Smooth muscle cell (in vitro differentiated cells): ENCODE data around the gene NKAIN2. TPM values are rescaled to one million over a fixed set of nuclear protein-coding genes. Genes with fewer than 3 reads are reported as not detected.

Experiments
- DNase-seq: peaks from one replicate; lab custom pipeline; 2025; ENCODE audit not compliant: unreplicated experiment; lab: John Stamatoyannopoulos, UW
- H2AFZ ChIP-seq: fragments of 200-600 bp; sonication (generic); 2 replicates; pipeline ENCODE4 v1.6.0; 2016; ENCODE audit warnings: antibody characterized with exemption, low read depth, mild to moderate bottlenecking
- H3F3A ChIP-seq: fragments of 200-600 bp; sonication (generic); 2 replicates; pipeline ENCODE4 v1.6.0; 2017; ENCODE audit warnings: antibody characterized with exemption, low read depth
- H3K27ac ChIP-seq: fragments of 200-600 bp; sonication (generic); 2 replicates; pipeline ENCODE4 v1.5.1; 2016; ENCODE audit warnings: low read depth, mild to moderate bottlenecking
- H3K27me3 ChIP-seq: fragments of 200-600 bp; sonication (generic); 2 replicates; pipeline ENCODE4 v1.6.1; 2016; ENCODE audit warnings: low read depth, mild to moderate bottlenecking
- H3K36me3 ChIP-seq: fragments of 200-600 bp; sonication (generic); 2 replicates; pipeline ENCODE4 v1.5.1; 2016; ENCODE audit warnings: low read depth
- H3K4me1 ChIP-seq: fragments of 200-600 bp; sonication (generic); 2 replicates; pipeline ENCODE4 v1.5.1; 2016; ENCODE audit warnings: low read depth
- H3K4me2 ChIP-seq: fragments of 200-600 bp; sonication (generic); 2 replicates; pipeline ENCODE4 v1.6.0; 2016; ENCODE audit warnings: mild to moderate bottlenecking
- H3K4me3 ChIP-seq: fragments of 200-600 bp; sonication (generic); 2 replicates; pipeline ENCODE4 v1.5.1; 2016; ENCODE audit warnings: mild to moderate bottlenecking
- H3K79me2 ChIP-seq: fragments of 200-600 bp; sonication (generic); 2 replicates; pipeline ENCODE4 v1.6.0; 2016; ENCODE audit warnings: low read depth, mild to moderate bottlenecking
- H3K9ac ChIP-seq: fragments of 200-600 bp; sonication (generic); 2 replicates; pipeline ENCODE4 v1.6.0; 2016; ENCODE audit warnings: low read depth
- H3K9me3 ChIP-seq: fragments of 200-600 bp; sonication (generic); replicated peaks from 2 replicates; pipeline ENCODE4 v1.5.1; 2016; ENCODE audit warnings: low read depth
- H4K20me1 ChIP-seq: fragments of 200-600 bp; sonication (generic); 2 replicates; pipeline ENCODE4 v1.6.0; 2016; ENCODE audit warnings: low read depth
- WGBS: methylation state at CpG from one replicate; pipeline ENCODE4 v1.1.7; 2016; ENCODE audit warnings: low lambda C conversion rate; 5-methylcytosine and 5-hydroxymethylcytosine counted together
- polyA plus RNA-seq: library from polyadenylated mRNA; unstranded; fragments of >200 nt; fragmentation: Nextera tagmentation; extraction: Ambion mirVana; gene quantifications from 2 replicates; pipeline ENCODE4 v1.2.1, GENCODE V29; 2016
- total RNA-seq: library from RNA; depleted of rRNA; stranded (reverse); fragments of >200 nt; gene quantifications from 2 replicates; pipeline ENCODE4 v1.2.3, GENCODE V29; 2014
- TF ChIP-seq, protein P1 (sequence below): fragments of 200-600 bp; sonication (generic); IDR thresholded peaks from 2 replicates; pipeline ENCODE4 v1.5.1; 2017; ENCODE audit warnings: borderline replicate concordance, mild to moderate bottlenecking, antibody characterized with exemption; ENCODE audit not compliant: insufficient read depth, poor library complexity, severe bottlenecking

The NKAIN2 gene
- total and polyA plus RNA-seq, 2 experiments from 2014 or later, result 0.09 TPM; not detected in 1

DNA sequence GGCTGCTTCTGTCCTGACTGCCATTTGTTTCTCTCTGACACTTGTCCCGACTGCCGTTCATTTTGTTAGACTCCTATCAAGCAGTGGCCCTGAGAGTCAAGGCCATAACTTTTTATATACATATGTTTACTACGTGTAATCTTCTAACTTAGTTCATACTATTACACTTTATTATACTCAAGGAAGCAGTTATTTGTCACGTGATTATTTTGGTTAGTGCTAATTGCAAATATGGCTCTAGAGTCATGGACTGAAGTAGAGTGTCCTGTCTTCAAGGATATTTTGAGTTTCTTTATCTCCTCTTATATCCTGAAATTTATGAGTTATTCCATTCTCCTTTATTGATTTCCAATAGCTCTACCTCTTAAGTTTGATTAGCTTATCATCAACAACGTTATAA is 864.4 kb downstream of the NKAIN2 start:
- TF ChIP-seq, protein P1, sequence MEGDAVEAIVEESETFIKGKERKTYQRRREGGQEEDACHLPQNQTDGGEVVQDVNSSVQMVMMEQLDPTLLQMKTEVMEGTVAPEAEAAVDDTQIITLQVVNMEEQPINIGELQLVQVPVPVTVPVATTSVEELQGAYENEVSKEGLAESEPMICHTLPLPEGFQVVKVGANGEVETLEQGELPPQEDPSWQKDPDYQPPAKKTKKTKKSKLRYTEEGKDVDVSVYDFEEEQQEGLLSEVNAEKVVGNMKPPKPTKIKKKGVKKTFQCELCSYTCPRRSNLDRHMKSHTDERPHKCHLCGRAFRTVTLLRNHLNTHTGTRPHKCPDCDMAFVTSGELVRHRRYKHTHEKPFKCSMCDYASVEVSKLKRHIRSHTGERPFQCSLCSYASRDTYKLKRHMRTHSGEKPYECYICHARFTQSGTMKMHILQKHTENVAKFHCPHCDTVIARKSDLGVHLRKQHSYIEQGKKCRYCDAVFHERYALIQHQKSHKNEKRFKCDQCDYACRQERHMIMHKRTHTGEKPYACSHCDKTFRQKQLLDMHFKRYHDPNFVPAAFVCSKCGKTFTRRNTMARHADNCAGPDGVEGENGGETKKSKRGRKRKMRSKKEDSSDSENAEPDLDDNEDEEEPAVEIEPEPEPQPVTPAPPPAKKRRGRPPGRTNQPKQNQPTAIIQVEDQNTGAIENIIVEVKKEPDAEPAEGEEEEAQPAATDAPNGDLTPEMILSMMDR, result no peak
- no peak overlapping the region for H2AFZ ChIP-seq
- no peaks in the 10 kb centered on the region for H3F3A ChIP-seq
- H3K9me3 ChIP-seq, result no peaks in the 10 kb centered on the region
- no peaks in the 10 kb centered on the region for H3K36me3 ChIP-seq
- 92% methylated on average over 5 of the region's 5 CpGs for WGBS
- DNase-seq, result no peak
- no peaks in the 10 kb centered on the region for H3K4me1 ChIP-seq
- no peaks in the 10 kb centered on the region for H3K79me2 ChIP-seq
- H4K20me1 ChIP-seq, result no peaks in the 10 kb centered on the region
- H3K27ac ChIP-seq, result no peak overlapping the region
- H3K27me3 ChIP-seq, result no peaks in the 10 kb centered on the region
- H3K4me2 ChIP-seq, result no peak overlapping the region
- no peak overlapping the region for H3K9ac ChIP-seq
- no peak overlapping the region for H3K4me3 ChIP-seq

DNA sequence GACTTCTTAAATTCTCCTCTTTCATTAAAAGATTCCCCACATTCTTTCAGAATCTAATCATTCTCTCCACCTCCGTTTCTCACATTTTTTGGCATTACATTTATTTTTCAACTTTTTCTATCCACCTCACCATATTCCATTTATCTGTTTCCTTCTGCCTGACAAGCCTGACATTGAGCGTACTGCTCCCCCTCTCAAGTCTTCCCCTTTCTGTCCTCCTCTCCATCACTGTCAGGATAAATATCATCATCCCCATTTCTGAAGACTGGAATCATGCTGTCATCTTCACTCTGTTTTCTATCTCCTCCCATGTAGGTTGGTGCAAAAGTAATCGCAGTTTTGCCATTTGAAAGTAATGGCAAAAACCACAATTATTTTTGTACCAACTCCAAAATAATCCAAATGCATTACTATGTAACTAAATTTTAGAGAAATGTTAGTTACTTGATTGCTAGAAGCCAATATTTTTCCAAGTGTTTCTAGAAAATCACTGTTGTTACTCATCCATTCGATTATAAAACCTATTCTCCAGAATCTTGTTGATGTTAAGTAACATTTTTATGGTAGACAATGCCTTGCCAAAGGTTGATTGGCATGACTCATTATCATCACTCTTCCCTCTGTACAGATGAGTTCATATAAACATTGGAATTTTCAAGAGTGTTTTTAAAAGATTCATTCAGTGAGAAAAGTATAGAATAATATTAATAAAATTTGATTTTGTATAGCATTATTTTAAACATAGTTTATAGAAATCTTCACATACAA is 866.2 kb downstream of the NKAIN2 start:
- no peaks in the 10 kb centered on the region for H3K79me2 ChIP-seq
- no peaks in the 10 kb centered on the region for H3K4me1 ChIP-seq
- H3F3A ChIP-seq, result no peaks in the 10 kb centered on the region
- DNase-seq, result no peak
- H3K4me3 ChIP-seq, result no peak overlapping the region
- no peaks in the 10 kb centered on the region for H4K20me1 ChIP-seq
- H2AFZ ChIP-seq, result no peak overlapping the region
- no peak overlapping the region for H3K27ac ChIP-seq
- H3K9me3 ChIP-seq, result peaks cover 12% of the 10 kb centered on the region
- TF ChIP-seq, protein P1, result no peak
- no peak overlapping the region for H3K9ac ChIP-seq
- WGBS, result 89% methylated on average over 4 of the region's 4 CpGs
- H3K36me3 ChIP-seq, result no peaks in the 10 kb centered on the region
- H3K4me2 ChIP-seq, result no peak overlapping the region
- H3K27me3 ChIP-seq, result no peaks in the 10 kb centered on the region

DNA sequence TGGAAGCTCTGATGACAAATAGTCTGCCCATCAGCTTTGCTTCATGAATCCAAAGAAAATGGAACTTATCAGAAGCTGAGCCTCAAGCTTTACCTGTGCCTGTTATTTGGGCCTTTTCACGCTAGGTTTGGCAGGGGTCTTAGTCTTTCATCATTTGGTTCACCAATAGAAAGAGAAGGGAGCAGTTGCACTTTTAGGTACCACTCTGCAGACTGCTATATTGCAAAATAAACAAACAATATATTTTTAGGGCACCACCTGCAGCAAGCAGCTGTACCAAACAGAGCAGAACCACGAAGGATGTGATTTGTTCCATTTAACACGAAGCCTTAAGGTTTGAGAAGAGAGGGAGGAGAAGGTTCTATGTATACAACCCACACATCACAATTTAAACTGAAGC is 867.1 kb downstream of the NKAIN2 start:
- H3K36me3 ChIP-seq, result no peaks in the 10 kb centered on the region
- H3K4me3 ChIP-seq, result no peak overlapping the region
- H3K4me2 ChIP-seq, result no peak overlapping the region
- H3K79me2 ChIP-seq, result no peaks in the 10 kb centered on the region
- TF ChIP-seq, protein P1, result no peak
- H4K20me1 ChIP-seq, result no peaks in the 10 kb centered on the region
- peaks cover 16% of the 10 kb centered on the region for H3K9me3 ChIP-seq
- H3K4me1 ChIP-seq, result no peaks in the 10 kb centered on the region
- H3K27me3 ChIP-seq, result no peaks in the 10 kb centered on the region
- 88% methylated on average over 3 of the region's 3 CpGs for WGBS
- no peak overlapping the region for H3K9ac ChIP-seq
- DNase-seq, result no peak
- no peaks in the 10 kb centered on the region for H3F3A ChIP-seq
- no peak overlapping the region for H2AFZ ChIP-seq
- H3K27ac ChIP-seq, result no peak overlapping the region

DNA sequence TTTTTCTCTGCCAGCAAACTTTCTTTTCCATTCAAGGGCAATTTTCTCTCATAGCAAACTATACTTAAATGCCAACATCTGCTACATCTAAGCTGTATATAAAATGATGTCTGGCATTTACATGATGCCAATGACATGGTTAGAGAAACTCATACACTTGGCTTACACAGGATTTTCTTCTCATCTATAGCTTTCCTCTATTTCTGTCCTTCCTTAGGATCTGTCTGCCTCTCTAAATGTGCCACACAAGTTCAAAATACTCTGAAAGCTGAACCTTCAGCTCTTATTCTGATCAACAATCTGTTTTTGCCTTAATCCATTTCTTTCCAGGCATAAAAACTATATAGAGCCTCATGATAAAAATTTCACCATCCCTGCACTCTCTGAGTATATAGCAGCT is 867.7 kb downstream of the NKAIN2 start:
- H4K20me1 ChIP-seq, result no peaks in the 10 kb centered on the region
- no peak overlapping the region for H3K4me2 ChIP-seq
- H3K4me1 ChIP-seq, result no peaks in the 10 kb centered on the region
- H3K27ac ChIP-seq, result no peak overlapping the region
- H3F3A ChIP-seq, result no peaks in the 10 kb centered on the region
- H3K79me2 ChIP-seq, result no peaks in the 10 kb centered on the region
- TF ChIP-seq, protein P1, result no peak
- no peak overlapping the region for H3K9ac ChIP-seq
- no peaks in the 10 kb centered on the region for H3K36me3 ChIP-seq
- peaks cover 16% of the 10 kb centered on the region for H3K9me3 ChIP-seq
- DNase-seq, result no peak
- H3K27me3 ChIP-seq, result no peaks in the 10 kb centered on the region
- no peak overlapping the region for H2AFZ ChIP-seq
- no peak overlapping the region for H3K4me3 ChIP-seq
